ENCODE measurements around the gene URAD.

Gene URAD

GRCh38 chr13:28027607-28028364 lies 39.3 kb upstream of the URAD start:
- TF ChIP-seq CTCF (conservative IDR thresholded peaks at IDR 0.05; ENCODE audit: low read depth, low read length): no peak
- DNase-seq (ENCODE audit: low read depth): no peak
- no peak overlapping the region for H3K4me3 ChIP-seq (ENCODE audit: low read depth, low read length)

GRCh38 chr13:28027071-28027470 lies 38.6 kb upstream of the URAD start:
- no peak for DNase-seq (ENCODE audit: low read depth)
- no peak overlapping the region for H3K4me3 ChIP-seq (ENCODE audit: low read depth, low read length)
- no peak for TF ChIP-seq CTCF (conservative IDR thresholded peaks at IDR 0.05; ENCODE audit: low read depth, low read length)

- no peak for DNase-seq (ENCODE audit: low read depth)
- no peak overlapping the region for H3K4me3 ChIP-seq (ENCODE audit: low read depth, low read length)
- no peak for TF ChIP-seq CTCF (conservative IDR thresholded peaks at IDR 0.05; ENCODE audit: low read depth, low read length)
Measured at GRCh38 chr13:28026508-28026907, 38.0 kb upstream of the URAD start.

- DNase-seq (ENCODE audit: low read depth): peak; percentile 63
- no peak overlapping the region for H3K4me3 ChIP-seq (ENCODE audit: low read depth, low read length)
- TF ChIP-seq CTCF (conservative IDR thresholded peaks at IDR 0.05; ENCODE audit: low read depth, low read length): no peak
Measured at GRCh38 chr13:28022848-28023518, 34.5 kb upstream of the URAD start.

- DNase-seq (ENCODE audit: low read depth): no peak
- no peak overlapping the region for H3K4me3 ChIP-seq (ENCODE audit: low read depth, low read length)
- no peak for TF ChIP-seq CTCF (conservative IDR thresholded peaks at IDR 0.05; ENCODE audit: low read depth, low read length)
Measured at GRCh38 chr13:28014301-28014700, 25.8 kb upstream of the URAD start.

GRCh38 chr13:28013482-28013881 lies 25.0 kb upstream of the URAD start:
- no peak overlapping the region for H3K4me3 ChIP-seq (ENCODE audit: low read depth, low read length)
- no peak for DNase-seq (ENCODE audit: low read depth)
- no peak for TF ChIP-seq CTCF (conservative IDR thresholded peaks at IDR 0.05; ENCODE audit: low read depth, low read length)

GRCh38 chr13:28012896-28013295 lies 24.4 kb upstream of the URAD start:
- no peak for DNase-seq (ENCODE audit: low read depth)
- no peak for TF ChIP-seq CTCF (conservative IDR thresholded peaks at IDR 0.05; ENCODE audit: low read depth, low read length)
- no peak overlapping the region for H3K4me3 ChIP-seq (ENCODE audit: low read depth, low read length)
